GM18909 (cell line): ENCODE measurements around the gene IMMP2L.

ENCODE experiments used
- ATAC-seq: cut with Tn5 transposase; IDR thresholded peaks from one replicate; pipeline ENCODE4 v1.9.1; 2021; ENCODE audit warnings: mild to moderate bottlenecking; ENCODE audit not compliant: unreplicated experiment, poor library complexity

Gene IMMP2L

GRCh38 chr7:110929480-110930249 lies 632.6 kb downstream of the IMMP2L start:
- ATAC-seq, result no peak

DNA sequence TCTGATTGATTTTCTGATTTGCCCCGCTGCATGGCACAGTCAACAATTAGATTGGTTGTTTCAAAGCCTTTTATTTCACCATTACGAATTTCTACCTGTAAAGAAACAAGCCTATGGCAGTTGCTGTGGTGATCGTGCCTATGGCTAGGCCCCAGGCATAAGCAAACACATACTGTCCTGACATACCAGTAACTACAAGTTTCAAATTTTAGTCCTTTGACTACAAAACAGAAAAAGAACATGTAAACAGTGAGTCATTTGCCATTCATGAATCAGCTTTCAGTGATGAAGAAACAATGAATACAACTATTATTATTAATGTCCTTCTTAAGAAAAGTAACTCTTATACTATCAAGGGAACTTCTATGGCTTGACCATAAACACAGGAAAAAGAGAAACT lies 639.4 kb downstream of the IMMP2L start:
- no peak for ATAC-seq

DNA sequence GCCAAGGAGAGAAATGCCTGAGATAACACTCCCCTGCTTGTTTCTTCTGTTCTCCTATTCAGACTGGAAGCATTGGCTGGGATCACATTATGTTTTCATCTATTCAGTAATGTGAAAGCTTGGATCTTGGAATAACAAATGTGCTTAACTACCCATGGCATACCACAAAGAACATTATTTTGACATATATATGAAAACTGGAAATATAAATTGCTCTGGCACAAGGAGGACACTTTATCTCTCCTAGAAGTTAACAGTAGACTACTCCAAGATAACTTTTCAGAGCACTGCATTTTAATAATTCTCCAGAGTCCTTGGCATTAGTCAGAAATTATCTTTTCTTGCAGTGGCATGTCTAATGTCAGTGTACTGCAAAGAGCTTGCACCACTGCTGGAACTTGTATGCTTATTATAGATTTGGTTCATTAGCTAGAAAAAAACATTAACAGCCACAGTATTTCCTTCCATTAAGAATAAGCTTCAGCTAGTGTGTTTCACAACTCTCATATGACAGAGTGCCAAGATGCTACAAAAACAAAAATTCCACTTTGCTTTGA lies 640.6 kb downstream of the IMMP2L start:
- ATAC-seq, result no peak

DNA sequence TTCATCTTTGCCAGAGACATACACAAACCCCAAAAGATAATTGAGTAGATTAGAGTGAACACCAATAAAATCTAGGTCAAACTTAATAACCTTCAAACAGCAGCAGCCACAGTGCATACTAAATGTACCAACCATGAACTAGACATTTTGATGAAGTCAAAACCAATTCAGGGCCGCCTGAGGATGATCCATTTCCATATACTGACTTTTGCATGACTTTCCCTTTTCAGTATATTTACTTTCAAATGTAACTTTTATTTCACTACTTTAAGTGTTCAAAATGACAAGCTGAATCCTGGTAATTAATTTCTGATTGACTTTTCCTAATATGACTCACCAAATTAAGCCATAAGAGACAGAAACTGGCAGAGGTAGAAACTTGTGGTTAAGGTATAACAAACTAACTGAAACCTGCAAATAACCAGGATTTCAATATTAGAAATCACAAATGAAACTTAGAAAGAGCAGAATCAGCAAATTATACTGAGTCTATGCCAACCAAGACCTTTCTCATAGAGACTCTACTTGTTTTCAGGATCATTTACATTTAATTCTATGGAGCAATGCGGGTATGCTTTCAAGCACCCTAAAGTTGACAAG lies 643.2 kb downstream of the IMMP2L start:
- ATAC-seq, result peak; percentile 90

GRCh38 chr7:110914263-110914662 lies 648.0 kb downstream of the IMMP2L start:
- no peak for ATAC-seq

GRCh38 chr7:110911632-110912031 lies 650.7 kb downstream of the IMMP2L start:
- ATAC-seq, result no peak

DNA sequence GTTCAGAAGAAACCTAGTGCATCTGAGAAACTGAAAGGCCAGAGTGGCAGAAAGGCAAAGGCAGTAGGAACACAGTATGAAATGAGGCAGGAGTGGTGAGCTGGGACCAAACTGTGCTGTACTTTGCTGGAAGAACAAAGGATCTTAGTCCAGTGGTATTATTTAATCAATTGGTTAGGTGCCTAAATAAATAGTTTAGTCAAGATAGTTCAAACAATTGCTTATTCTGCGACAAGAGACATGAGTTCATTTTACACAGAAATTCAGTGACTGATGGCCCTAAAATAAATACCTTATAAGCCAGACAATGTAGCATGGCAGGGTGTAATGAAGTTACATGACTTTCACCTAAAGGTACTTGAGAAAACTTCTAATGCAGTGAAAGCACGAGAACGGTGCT lies 653.2 kb downstream of the IMMP2L start:
- ATAC-seq, result no peak

GRCh38 chr7:110905773-110906566 lies 656.3 kb downstream of the IMMP2L start:
- ATAC-seq, result no peak

DNA sequence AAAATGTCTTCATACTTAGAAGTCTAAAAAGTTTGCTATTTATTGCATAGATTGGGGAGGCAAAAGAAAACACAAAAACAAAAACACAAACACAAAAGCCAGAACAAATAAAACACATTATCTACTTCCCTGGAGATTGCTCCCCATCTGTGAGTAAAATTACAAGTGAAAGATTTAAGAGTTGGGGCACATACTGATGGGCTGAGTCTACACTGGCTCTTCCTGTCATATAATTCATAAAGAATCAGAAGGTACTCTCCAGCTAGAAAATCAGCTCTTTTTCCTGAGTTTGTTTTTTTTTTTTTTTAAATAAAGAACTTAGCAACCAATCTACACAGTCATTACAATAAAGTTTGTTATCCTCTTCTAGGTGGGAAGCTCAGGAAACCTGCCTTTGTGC lies 663.8 kb downstream of the IMMP2L start:
- no peak for ATAC-seq

DNA sequence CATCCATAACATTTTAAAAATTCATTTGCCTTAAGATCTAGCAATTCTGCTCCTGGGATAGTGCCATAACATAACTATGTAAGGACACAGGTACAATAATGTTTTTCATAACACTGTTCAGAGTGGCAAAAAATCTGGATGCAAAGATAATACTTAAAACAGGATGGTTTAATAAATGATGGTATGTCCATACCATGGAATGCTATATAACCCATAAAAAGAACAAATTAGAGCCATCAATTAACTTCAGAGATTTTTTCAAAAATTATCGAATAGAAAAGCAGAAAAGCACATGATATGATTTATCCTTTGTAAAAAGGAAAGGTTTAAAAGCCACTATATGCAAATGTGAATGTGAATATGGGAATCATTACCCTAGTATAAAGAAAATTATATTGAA lies 664.8 kb downstream of the IMMP2L start:
- ATAC-seq, result no peak

GRCh38 chr7:110894111-110894510 lies 668.2 kb downstream of the IMMP2L start:
- no peak for ATAC-seq

- no peak for ATAC-seq
Measured at GRCh38 chr7:110891197-110891596, 671.1 kb downstream of the IMMP2L start.

DNA sequence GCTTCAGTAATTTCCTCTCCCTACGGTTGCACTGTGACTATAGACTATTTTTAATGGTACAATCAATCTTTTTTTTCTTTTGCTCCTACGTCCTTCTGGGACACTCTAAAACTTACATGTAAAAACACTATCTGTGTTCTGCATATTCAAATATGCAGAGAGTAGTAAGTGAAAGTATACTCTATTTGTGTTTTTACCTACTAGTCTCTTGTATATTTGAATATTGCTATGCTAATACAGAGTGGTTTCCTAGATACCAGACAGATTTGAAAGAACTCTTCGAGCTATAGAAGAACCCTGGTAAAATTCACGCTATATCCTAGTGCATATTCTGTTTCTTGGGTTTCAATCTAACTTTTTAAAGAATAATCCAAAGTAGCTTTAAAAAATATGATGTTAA lies 672.2 kb downstream of the IMMP2L start:
- no peak for ATAC-seq

DNA sequence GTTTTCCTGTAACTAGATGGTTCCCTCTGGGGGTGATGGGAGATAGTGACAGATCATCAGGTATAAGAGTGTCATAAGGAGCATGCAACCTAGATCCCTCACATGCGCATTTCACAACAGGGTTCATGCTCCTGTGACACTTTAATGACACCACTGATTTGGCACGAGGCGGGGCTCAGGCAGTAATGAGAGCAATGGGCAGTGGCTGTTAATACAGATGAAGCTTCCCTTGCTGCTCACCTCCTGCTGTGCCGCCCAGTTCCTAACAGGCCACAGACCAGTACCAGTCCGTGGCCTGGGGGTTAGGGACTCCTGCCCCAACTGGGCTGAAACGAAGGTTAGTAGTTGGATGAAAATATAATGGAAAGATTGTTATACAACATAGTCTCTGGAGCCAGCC lies 673.0 kb downstream of the IMMP2L start:
- no peak for ATAC-seq

DNA sequence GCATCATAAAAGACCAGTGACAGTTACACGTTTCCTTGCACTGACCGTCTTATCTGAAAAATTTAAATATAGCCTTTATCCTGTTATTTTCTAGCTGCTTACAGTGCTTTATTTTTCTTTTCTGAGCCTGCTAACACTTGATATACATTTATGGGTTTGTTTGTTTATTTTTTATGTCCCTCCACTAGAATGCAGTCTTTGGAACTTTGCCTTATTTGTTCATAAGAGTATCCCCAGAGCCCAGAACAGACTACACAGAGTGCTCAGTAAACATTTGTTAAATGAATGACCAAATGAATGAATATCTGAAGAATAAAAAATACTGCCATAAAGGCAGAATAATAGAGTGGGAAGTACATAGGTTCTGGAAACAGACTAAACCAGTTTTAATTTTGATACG lies 673.7 kb downstream of the IMMP2L start:
- ATAC-seq, result no peak

GRCh38 chr7:110885474-110885873 lies 676.8 kb downstream of the IMMP2L start:
- ATAC-seq, result no peak

DNA sequence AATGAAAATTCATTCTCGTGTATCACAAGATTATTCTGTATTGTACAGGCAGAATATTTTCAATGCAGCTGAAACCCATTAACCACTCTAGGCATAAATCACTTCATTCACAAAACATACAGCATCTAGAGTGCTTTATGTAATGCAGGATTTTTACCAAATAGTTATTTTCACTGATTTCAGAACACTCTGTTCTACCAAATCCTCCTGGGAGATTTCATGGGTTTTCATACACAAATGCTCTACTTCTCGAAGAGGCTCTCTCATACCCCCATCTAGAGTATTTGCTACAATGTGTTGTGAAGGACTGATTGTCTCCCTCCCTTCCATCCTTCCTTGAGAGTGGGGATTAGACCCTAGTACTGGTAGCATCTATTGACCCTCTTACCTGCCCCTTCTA lies 680.6 kb downstream of the IMMP2L start:
- no peak for ATAC-seq

DNA sequence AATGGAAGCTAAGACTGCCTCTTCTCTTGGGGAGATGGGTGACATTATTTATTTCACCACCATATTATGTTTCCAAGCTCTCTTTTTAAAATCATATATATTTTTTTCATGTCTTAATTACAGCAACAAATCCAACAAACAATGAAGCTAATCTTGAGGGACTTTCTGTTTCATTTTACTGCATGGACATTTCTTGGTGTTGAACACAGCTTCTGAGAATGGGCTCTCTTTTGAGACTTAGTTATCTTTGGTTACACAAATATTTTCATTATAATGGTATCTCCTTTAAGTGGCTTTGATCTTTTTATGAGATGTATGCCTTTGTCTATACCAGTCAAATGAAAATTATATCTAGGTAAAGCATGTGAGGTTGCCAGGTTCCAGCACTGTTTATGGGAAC lies 681.3 kb downstream of the IMMP2L start:
- ATAC-seq, result no peak

GRCh38 chr7:110877016-110877415 lies 685.3 kb downstream of the IMMP2L start:
- no peak for ATAC-seq

DNA sequence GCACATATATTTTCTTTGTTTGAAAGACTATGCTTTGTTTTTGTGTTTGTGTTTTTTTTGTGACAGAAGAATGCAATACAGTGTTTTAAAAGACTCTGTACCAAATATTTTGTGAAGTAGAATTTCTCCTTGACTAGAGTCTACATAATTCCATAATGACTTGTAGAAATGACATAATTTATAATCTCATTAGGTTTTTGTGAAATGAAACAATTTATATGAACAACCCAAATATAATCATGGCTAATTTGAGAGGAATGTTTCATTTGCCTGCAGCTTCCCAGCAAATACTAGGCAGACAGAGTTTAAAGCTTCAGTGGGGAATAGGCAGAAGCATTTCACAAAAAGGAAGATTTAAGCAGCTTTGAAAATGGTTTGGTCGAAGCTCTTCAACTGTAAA lies 686.9 kb downstream of the IMMP2L start:
- no peak for ATAC-seq

DNA sequence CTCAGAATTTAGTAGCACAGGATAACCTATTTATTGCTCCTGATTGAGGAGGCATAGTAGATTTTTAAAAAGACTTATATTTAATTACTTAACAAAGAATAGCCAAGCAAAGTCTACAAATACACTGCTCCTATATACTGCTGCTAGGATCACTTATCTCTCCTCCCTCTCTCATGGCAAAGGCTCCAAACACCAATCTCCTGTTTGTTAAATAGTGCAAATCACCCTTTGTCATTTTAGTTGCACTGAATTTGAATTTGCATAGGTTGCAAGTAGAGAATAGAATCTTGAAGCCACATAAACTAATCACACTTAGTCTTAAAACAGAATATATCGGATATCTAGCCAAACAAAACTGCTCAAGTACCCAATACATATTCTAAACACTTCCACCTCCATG lies 690.4 kb downstream of the IMMP2L start:
- ATAC-seq, result no peak
